ENCODE results near the gene FAM131B.

The FAM131B gene

GRCh38 chr7:143399642-143400041 is 37.1 kb upstream of the FAM131B start:
- Histone ChIP-seq H2BK5ac (ENCODE audit: low read depth, low read length, poor library complexity, severe bottlenecking) (no peak overlapping the region), H3K4me2 (ENCODE audit: low read length, poor library complexity, severe bottlenecking) (no peak overlapping the region), H3K9ac (ENCODE audit: low read length) (no peak overlapping the region), H3K79me1 (replicated peaks; ENCODE audit: low read length, poor library complexity, severe bottlenecking) (no peaks in the 10 kb centered on the region), H3K23ac (ENCODE audit: low read length in 2 of 2) (no peak overlapping the region), H3K27me3 (ENCODE audit: control insufficient read depth in 1 of 2, insufficient read depth in 1 of 2, low read length in 2 of 2) (peaks cover 0 to 6% of the 10 kb centered on the region in 2 experiments), H4K8ac (ENCODE audit: low read length) (peak overlapping the region; percentile 12), H2AK5ac (ENCODE audit: low read length, severe bottlenecking) (no peak overlapping the region), H3K18ac (ENCODE audit: low read depth in 1 of 2, low read length in 2 of 2) (no peak overlapping the region), H3K4me3 (ENCODE audit: insufficient read depth in 1 of 2, low read depth in 1 of 2, low read length in 2 of 2) (no peak overlapping the region), H3K4me1 (ENCODE audit: control insufficient read depth, insufficient read depth, low read depth, low read length) (no peaks in the 10 kb centered on the region), H3K9me3 (ENCODE audit: control insufficient read depth, low read length) (no peaks in the 10 kb centered on the region), H2BK15ac (ENCODE audit: low read depth, poor library complexity, severe bottlenecking) (no peak overlapping the region), H3K4ac (ENCODE audit: low read depth in 1 of 2, low read length in 2 of 2) (no peak overlapping the region), H2BK12ac (ENCODE audit: low read length in 2 of 2) (no peak overlapping the region), H3K27ac (ENCODE audit: low read length, poor library complexity, severe bottlenecking) (no peak overlapping the region), H3K14ac (ENCODE audit: low read length in 2 of 2) (no peak overlapping the region), H2BK120ac (ENCODE audit: low read depth, low read length) (no peak overlapping the region), H4K91ac (ENCODE audit: low read length) (no peak overlapping the region), H3K36me3 (ENCODE audit: control insufficient read depth in 1 of 2, insufficient read depth in 2 of 2, low read depth in 1 of 2, low read length in 2 of 2) (no peaks in the 10 kb centered on the region), H2AFZ (ENCODE audit: low read depth, low read length) (no peak overlapping the region)
- WGBS, result 95% methylated on average over 16 of the region's 20 CpGs
- no peak for DNase-seq

GRCh38 chr7:143399151-143399550 is 36.6 kb upstream of the FAM131B start:
- H3K4me1 ChIP-seq (ENCODE audit: control insufficient read depth, insufficient read depth, low read depth, low read length), result no peaks in the 10 kb centered on the region
- H3K9ac ChIP-seq (ENCODE audit: low read length), result no peak overlapping the region
- H3K36me3 ChIP-seq (ENCODE audit: control insufficient read depth in 1 of 2, insufficient read depth in 2 of 2, low read depth in 1 of 2, low read length in 2 of 2), result no peaks in the 10 kb centered on the region
- DNase-seq, result no peak
- no peak overlapping the region for H3K4ac ChIP-seq (ENCODE audit: low read depth in 1 of 2, low read length in 2 of 2)
- no peaks in the 10 kb centered on the region for H3K9me3 ChIP-seq (ENCODE audit: control insufficient read depth, low read length)
- no peak overlapping the region for H2BK15ac ChIP-seq (ENCODE audit: low read depth, poor library complexity, severe bottlenecking)
- no peaks in the 10 kb centered on the region for H3K79me1 ChIP-seq (replicated peaks; ENCODE audit: low read length, poor library complexity, severe bottlenecking)
- no peak overlapping the region for H2AFZ ChIP-seq (ENCODE audit: low read depth, low read length)
- H3K4me3 ChIP-seq (ENCODE audit: insufficient read depth in 1 of 2, low read depth in 1 of 2, low read length in 2 of 2), result no peak overlapping the region
- no peak overlapping the region for H3K4me2 ChIP-seq (ENCODE audit: low read length, poor library complexity, severe bottlenecking)
- no peak overlapping the region for H2BK120ac ChIP-seq (ENCODE audit: low read depth, low read length)
- 86% methylated on average over 8 of the region's 8 CpGs for WGBS
- no peak overlapping the region for H4K8ac ChIP-seq (ENCODE audit: low read length)
- H2AK5ac ChIP-seq (ENCODE audit: low read length, severe bottlenecking), result no peak overlapping the region
- H3K23ac ChIP-seq (ENCODE audit: low read length in 2 of 2), result no peak overlapping the region
- no peak overlapping the region for H4K91ac ChIP-seq (ENCODE audit: low read length)
- H2BK5ac ChIP-seq (ENCODE audit: low read depth, low read length, poor library complexity, severe bottlenecking), result no peak overlapping the region
- H3K27ac ChIP-seq (ENCODE audit: low read length, poor library complexity, severe bottlenecking), result no peak overlapping the region
- no peak overlapping the region for H3K18ac ChIP-seq (ENCODE audit: low read depth in 1 of 2, low read length in 2 of 2)
- peaks cover 0 to 6% of the 10 kb centered on the region in 2 experiments for H3K27me3 ChIP-seq (ENCODE audit: control insufficient read depth in 1 of 2, insufficient read depth in 1 of 2, low read length in 2 of 2)
- no peak overlapping the region for H3K14ac ChIP-seq (ENCODE audit: low read length in 2 of 2)
- no peak overlapping the region for H2BK12ac ChIP-seq (ENCODE audit: low read length in 2 of 2)

- 95% methylated on average over 14 of the region's 14 CpGs for WGBS
These were observed 36.1 kb upstream of the FAM131B start for GRCh38 chr7:143398616-143399015.

GRCh38 chr7:143397710-143398530 is 35.4 kb upstream of the FAM131B start:
- Histone ChIP-seq H4K8ac (ENCODE audit: low read length) (no peak overlapping the region), H2AFZ (ENCODE audit: low read depth, low read length) (no peak overlapping the region), H2BK120ac (ENCODE audit: low read depth, low read length) (no peak overlapping the region), H3K4me3 (ENCODE audit: insufficient read depth in 1 of 2, low read depth in 1 of 2, low read length in 2 of 2) (no peak overlapping the region), H3K36me3 (ENCODE audit: control insufficient read depth in 1 of 2, insufficient read depth in 2 of 2, low read depth in 1 of 2, low read length in 2 of 2) (peaks cover 6 to 8% of the 10 kb centered on the region in 2 experiments), H3K4me1 (ENCODE audit: control insufficient read depth, insufficient read depth, low read depth, low read length) (no peaks in the 10 kb centered on the region), H2BK5ac (ENCODE audit: low read depth, low read length, poor library complexity, severe bottlenecking) (no peak overlapping the region), H3K4me2 (ENCODE audit: low read length, poor library complexity, severe bottlenecking) (no peak overlapping the region), H3K18ac (ENCODE audit: low read depth in 1 of 2, low read length in 2 of 2) (no peak overlapping the region), H3K79me1 (replicated peaks; ENCODE audit: low read length, poor library complexity, severe bottlenecking) (no peaks in the 10 kb centered on the region), H3K27me3 (ENCODE audit: control insufficient read depth in 1 of 2, insufficient read depth in 1 of 2, low read length in 2 of 2) (peaks cover 0 to 6% of the 10 kb centered on the region in 2 experiments), H3K4ac (ENCODE audit: low read depth in 1 of 2, low read length in 2 of 2) (no peak overlapping the region), H2BK15ac (ENCODE audit: low read depth, poor library complexity, severe bottlenecking) (no peak overlapping the region), H4K91ac (ENCODE audit: low read length) (no peak overlapping the region), H2AK5ac (ENCODE audit: low read length, severe bottlenecking) (no peak overlapping the region), H3K27ac (ENCODE audit: low read length, poor library complexity, severe bottlenecking) (no peak overlapping the region), H2BK12ac (ENCODE audit: low read length in 2 of 2) (no peak overlapping the region), H3K9ac (ENCODE audit: low read length) (no peak overlapping the region), H3K23ac (ENCODE audit: low read length in 2 of 2) (no peak overlapping the region), H3K14ac (ENCODE audit: low read length in 2 of 2) (no peak overlapping the region), H3K9me3 (ENCODE audit: control insufficient read depth, low read length) (no peaks in the 10 kb centered on the region)
- 94% methylated on average over 16 of the region's 16 CpGs for WGBS
- no peak for DNase-seq

More at GRCh38 chr7:143398616-143399015, 36.1 kb upstream of the FAM131B start:
- no peak overlapping the region for H3K4me3 ChIP-seq (ENCODE audit: insufficient read depth in 1 of 2, low read depth in 1 of 2, low read length in 2 of 2)
- H2BK12ac ChIP-seq (ENCODE audit: low read length in 2 of 2), result no peak overlapping the region
- H3K14ac ChIP-seq (ENCODE audit: low read length in 2 of 2), result no peak overlapping the region
- H3K18ac ChIP-seq (ENCODE audit: low read depth in 1 of 2, low read length in 2 of 2), result no peak overlapping the region
- no peaks in the 10 kb centered on the region for H3K9me3 ChIP-seq (ENCODE audit: control insufficient read depth, low read length)
- no peaks in the 10 kb centered on the region for H3K4me1 ChIP-seq (ENCODE audit: control insufficient read depth, insufficient read depth, low read depth, low read length)
- no peak for DNase-seq
- no peak overlapping the region for H3K9ac ChIP-seq (ENCODE audit: low read length)
- H2BK120ac ChIP-seq (ENCODE audit: low read depth, low read length), result no peak overlapping the region
- no peak overlapping the region for H2BK15ac ChIP-seq (ENCODE audit: low read depth, poor library complexity, severe bottlenecking)
- no peak overlapping the region for H4K8ac ChIP-seq (ENCODE audit: low read length)
- no peak overlapping the region for H3K4ac ChIP-seq (ENCODE audit: low read depth in 1 of 2, low read length in 2 of 2)
- H2AK5ac ChIP-seq (ENCODE audit: low read length, severe bottlenecking), result no peak overlapping the region
- H2BK5ac ChIP-seq (ENCODE audit: low read depth, low read length, poor library complexity, severe bottlenecking), result no peak overlapping the region
- H3K4me2 ChIP-seq (ENCODE audit: low read length, poor library complexity, severe bottlenecking), result no peak overlapping the region
- H2AFZ ChIP-seq (ENCODE audit: low read depth, low read length), result no peak overlapping the region
- peaks cover 0 to 2% of the 10 kb centered on the region in 2 experiments for H3K36me3 ChIP-seq (ENCODE audit: control insufficient read depth in 1 of 2, insufficient read depth in 2 of 2, low read depth in 1 of 2, low read length in 2 of 2)
- H3K79me1 ChIP-seq (replicated peaks; ENCODE audit: low read length, poor library complexity, severe bottlenecking), result no peaks in the 10 kb centered on the region
- H3K27me3 ChIP-seq (ENCODE audit: control insufficient read depth in 1 of 2, insufficient read depth in 1 of 2, low read length in 2 of 2), result peaks cover 0 to 6% of the 10 kb centered on the region in 2 experiments
- H3K27ac ChIP-seq (ENCODE audit: low read length, poor library complexity, severe bottlenecking), result no peak overlapping the region
- no peak overlapping the region for H3K23ac ChIP-seq (ENCODE audit: low read length in 2 of 2)
- no peak overlapping the region for H4K91ac ChIP-seq (ENCODE audit: low read length)

Measured in mesenchymal stem cell (in vitro differentiated cells and primary cell).